ENCODE data around the gene ZNF516.

Gene ZNF516

GRCh38 chr18:76457957-76458356 is 37.1 kb downstream of the ZNF516 start:
- Histone ChIP-seq H3K36me3 (replicated peaks) (no peaks in the 10 kb centered on the region), H3K27ac (no peak overlapping the region), H3K27me3 (replicated peaks) (no peaks in the 10 kb centered on the region), H3K4me3 (ENCODE audit: low read depth, low read length) (no peak overlapping the region)
- DNase-seq: no peak
- TF ChIP-seq, protein P1, sequence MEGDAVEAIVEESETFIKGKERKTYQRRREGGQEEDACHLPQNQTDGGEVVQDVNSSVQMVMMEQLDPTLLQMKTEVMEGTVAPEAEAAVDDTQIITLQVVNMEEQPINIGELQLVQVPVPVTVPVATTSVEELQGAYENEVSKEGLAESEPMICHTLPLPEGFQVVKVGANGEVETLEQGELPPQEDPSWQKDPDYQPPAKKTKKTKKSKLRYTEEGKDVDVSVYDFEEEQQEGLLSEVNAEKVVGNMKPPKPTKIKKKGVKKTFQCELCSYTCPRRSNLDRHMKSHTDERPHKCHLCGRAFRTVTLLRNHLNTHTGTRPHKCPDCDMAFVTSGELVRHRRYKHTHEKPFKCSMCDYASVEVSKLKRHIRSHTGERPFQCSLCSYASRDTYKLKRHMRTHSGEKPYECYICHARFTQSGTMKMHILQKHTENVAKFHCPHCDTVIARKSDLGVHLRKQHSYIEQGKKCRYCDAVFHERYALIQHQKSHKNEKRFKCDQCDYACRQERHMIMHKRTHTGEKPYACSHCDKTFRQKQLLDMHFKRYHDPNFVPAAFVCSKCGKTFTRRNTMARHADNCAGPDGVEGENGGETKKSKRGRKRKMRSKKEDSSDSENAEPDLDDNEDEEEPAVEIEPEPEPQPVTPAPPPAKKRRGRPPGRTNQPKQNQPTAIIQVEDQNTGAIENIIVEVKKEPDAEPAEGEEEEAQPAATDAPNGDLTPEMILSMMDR (IDR thresholded peaks at IDR 0.05; ENCODE audit: low read depth, low read length, missing control alignments): no peak
- in situ Hi-C loops (cut with HindIII; ENCODE audit: low pct_ligation_motif_present, low sequenced_read_pairs): no loop called here

- no peak for DNase-seq
- in situ Hi-C loops (cut with HindIII; ENCODE audit: low pct_ligation_motif_present, low sequenced_read_pairs): no loop called here
- Histone ChIP-seq H3K27me3 (replicated peaks) (no peaks in the 10 kb centered on the region), H3K27ac (no peak overlapping the region), H3K4me3 (ENCODE audit: low read depth, low read length) (no peak overlapping the region), H3K36me3 (replicated peaks) (no peaks in the 10 kb centered on the region)
- TF ChIP-seq, protein P1 (IDR thresholded peaks at IDR 0.05; ENCODE audit: low read depth, low read length, missing control alignments): no peak
Measured at GRCh38 chr18:76457475-76457874, 37.6 kb downstream of the ZNF516 start.

DNA sequence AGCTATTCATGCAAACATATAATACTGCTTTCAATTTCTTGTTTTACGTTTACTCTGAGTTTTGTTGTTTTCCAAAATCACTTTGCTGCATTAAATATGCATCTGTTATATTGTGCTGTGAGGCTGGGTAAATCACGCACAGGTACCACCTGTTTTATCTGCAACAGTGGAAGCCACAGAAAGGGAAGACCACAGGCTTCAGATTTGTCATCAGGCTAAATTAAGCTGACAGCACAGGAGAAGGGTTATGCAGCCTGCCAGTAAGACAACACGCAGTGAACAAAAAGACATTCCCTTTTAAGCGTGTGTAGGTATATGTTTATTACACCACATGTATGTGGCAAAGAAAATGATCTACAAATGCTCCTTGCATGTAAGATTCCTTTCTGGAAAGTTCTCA is 38.2 kb downstream of the ZNF516 start:
- TF ChIP-seq, protein P1 (IDR thresholded peaks at IDR 0.05; ENCODE audit: low read depth, low read length, missing control alignments): no peak
- H3K27me3 ChIP-seq (replicated peaks): no peaks in the 10 kb centered on the region
- H3K36me3 ChIP-seq (replicated peaks): no peaks in the 10 kb centered on the region
- in situ Hi-C loops (cut with HindIII; ENCODE audit: low pct_ligation_motif_present, low sequenced_read_pairs): no loop called here
- no peak overlapping the region for H3K27ac ChIP-seq
- DNase-seq: no peak
- no peak overlapping the region for H3K4me3 ChIP-seq (ENCODE audit: low read depth, low read length)

- Histone ChIP-seq H3K4me3 (ENCODE audit: low read depth, low read length) (no peak overlapping the region), H3K27me3 (replicated peaks) (no peaks in the 10 kb centered on the region), H3K27ac (no peak overlapping the region), H3K36me3 (replicated peaks) (no peaks in the 10 kb centered on the region)
- TF ChIP-seq, protein P1 (IDR thresholded peaks at IDR 0.05; ENCODE audit: low read depth, low read length, missing control alignments): no peak
- in situ Hi-C loops (cut with HindIII; ENCODE audit: low pct_ligation_motif_present, low sequenced_read_pairs): no loop called here
- no peak for DNase-seq
Measured at GRCh38 chr18:76456018-76456750, 38.9 kb downstream of the ZNF516 start.

- H3K27ac ChIP-seq: no peak overlapping the region
Measured at GRCh38 chr18:76455003-76455676, 39.9 kb downstream of the ZNF516 start.

More at GRCh38 chr18:76455003-76455676, 39.9 kb downstream of the ZNF516 start:
- Histone ChIP-seq H3K27me3 (replicated peaks) (no peaks in the 10 kb centered on the region), H3K4me3 (ENCODE audit: low read depth, low read length) (no peak overlapping the region), H3K36me3 (replicated peaks) (no peaks in the 10 kb centered on the region)
- DNase-seq: no peak
- TF ChIP-seq, protein P1 (IDR thresholded peaks at IDR 0.05; ENCODE audit: low read depth, low read length, missing control alignments): no peak
- in situ Hi-C loops (cut with HindIII; ENCODE audit: low pct_ligation_motif_present, low sequenced_read_pairs): no loop called here
